Liver (tissue), 9 donors: Measurements from ENCODE around the gene ETS2. TPM values are rescaled to one million over a fixed set of nuclear protein-coding genes. Genes with fewer than 3 reads are reported as not detected.

Experiments
- DNase-seq: peaks from one replicate; pipeline ENCODE4 v3.0.0-alpha.2; 2017; ENCODE audit warnings: low spot score
- H3K27ac ChIP-seq, 2 donors: one replicate each; pipeline ENCODE4 v1.7.0; 2013; ENCODE audit warnings: inconsistent platforms in 2 of 2, low read length in 2 of 2, control low read depth in 1 of 2, low read depth in 1 of 2, mild to moderate bottlenecking in 1 of 2
- H3K27me3 ChIP-seq, 4 donors: one replicate each; pipeline versions ENCODE4 v1.6.1 to v1.7.0; 2013; ENCODE audit warnings: low read length in 3 of 4, inconsistent platforms in 1 of 4, mild to moderate bottlenecking in 1 of 4, moderate library complexity in 1 of 4; ENCODE audit not compliant: control insufficient read depth in 4 of 4, insufficient read depth in 4 of 4
- H3K36me3 ChIP-seq, 4 donors: one replicate each; pipeline versions ENCODE4 v1.6.1 to v1.7.0; 2013; ENCODE audit warnings: low read length in 3 of 4, mild to moderate bottlenecking in 3 of 4, low read depth in 1 of 4, moderate library complexity in 1 of 4; ENCODE audit not compliant: control insufficient read depth in 4 of 4, insufficient read depth in 3 of 4
- H3K4me1 ChIP-seq, 4 donors: one replicate each; pipeline versions ENCODE4 v1.6.1 to v1.7.0; 2013; ENCODE audit warnings: low read length in 3 of 4, mild to moderate bottlenecking in 3 of 4, moderate library complexity in 1 of 4; ENCODE audit not compliant: control insufficient read depth in 4 of 4, insufficient read depth in 4 of 4
- H3K4me3 ChIP-seq, 3 donors: one replicate each; pipeline versions ENCODE4 v1.6.1 to v1.7.0; 2013; ENCODE audit warnings: low read length in 3 of 3, control low read depth in 1 of 3, low read depth in 1 of 3, mild to moderate bottlenecking in 1 of 3
- H3K9ac ChIP-seq, 2 donors: one replicate each; pipeline ENCODE4 v1.7.0; 2013; ENCODE audit warnings: low read length in 2 of 2, mild to moderate bottlenecking in 2 of 2, moderate library complexity in 2 of 2, control low read depth in 1 of 2, low read depth in 1 of 2
- H3K9me3 ChIP-seq, 4 donors: one replicate each; pipeline versions ENCODE4 v1.6.1 to v1.7.0; 2013; ENCODE audit warnings: low read length in 3 of 4; ENCODE audit not compliant: control insufficient read depth in 4 of 4
- CTCF ChIP-seq: fragments of 150-350 bp; IDR thresholded peaks from 2 replicates; pipeline ENCODE4 v1.5.1; 2017; ENCODE audit warnings: improper control_type of control experiment, low read depth, low read length; ENCODE audit not compliant: missing input control
- EGR1 ChIP-seq, 2 donors: IDR thresholded peaks; 2 replicates each; pipeline ENCODE4 v1.6.1; 2016 to 2018; ENCODE audit warnings: antibody characterized with exemption in 2 of 2, low read depth in 2 of 2
- FOXA1 ChIP-seq: IDR thresholded peaks from 2 replicates; pipeline ENCODE4 v1.6.1; 2016; ENCODE audit warnings: antibody characterized with exemption
- FOXA2 ChIP-seq: IDR thresholded peaks from 2 replicates; pipeline ENCODE4 v1.6.1; 2016; ENCODE audit warnings: antibody characterized with exemption
- GABPA ChIP-seq, 2 donors: IDR thresholded peaks in 1 of 2; conservative IDR thresholded peaks in 1 of 2; 2 replicates each; pipeline ENCODE4 v1.6.1; 2016; ENCODE audit warnings: antibody characterized with exemption in 2 of 2, mild to moderate bottlenecking in 1 of 2, moderate library complexity in 1 of 2
- HNF4A ChIP-seq, 2 donors: conservative IDR thresholded peaks; 2 replicates each; pipeline ENCODE4 v1.6.1; 2016; ENCODE audit warnings: antibody characterized with exemption in 2 of 2, mild to moderate bottlenecking in 2 of 2
- HNF4G ChIP-seq: IDR thresholded peaks from 2 replicates; pipeline ENCODE4 v1.6.1; 2016; ENCODE audit warnings: antibody characterized with exemption
- JUND ChIP-seq, 2 donors: IDR thresholded peaks; 2 replicates each; pipeline ENCODE4 v1.6.1; 2016; ENCODE audit warnings: antibody characterized with exemption in 2 of 2
- MAX ChIP-seq: IDR thresholded peaks from 2 replicates; pipeline ENCODE4 v1.6.1; 2016; ENCODE audit warnings: antibody characterized with exemption
- NR2F2 ChIP-seq: IDR thresholded peaks from 2 replicates; pipeline ENCODE4 v1.6.1; 2016; ENCODE audit warnings: antibody characterized with exemption
- RAD21 ChIP-seq, 2 donors: IDR thresholded peaks; 2 replicates each; pipeline ENCODE4 v1.6.1; 2016; ENCODE audit warnings: antibody characterized with exemption in 2 of 2, mild to moderate bottlenecking in 2 of 2
- REST ChIP-seq: IDR thresholded peaks from 2 replicates; pipeline ENCODE4 v1.6.1; 2016; ENCODE audit warnings: antibody characterized with exemption, mild to moderate bottlenecking
- RXRA ChIP-seq, 2 donors: IDR thresholded peaks; 2 replicates each; pipeline ENCODE4 v1.6.1; 2017 to 2018; ENCODE audit warnings: antibody characterized with exemption in 2 of 2, mild to moderate bottlenecking in 1 of 2
- SP1 ChIP-seq: IDR thresholded peaks from 2 replicates; pipeline ENCODE4 v1.6.1; 2018; ENCODE audit warnings: antibody characterized with exemption, mild to moderate bottlenecking
- TAF1 ChIP-seq: conservative IDR thresholded peaks from 2 replicates; pipeline ENCODE4 v1.6.1; 2016; ENCODE audit warnings: antibody characterized with exemption, mild to moderate bottlenecking
- YY1 ChIP-seq: IDR thresholded peaks from 2 replicates; pipeline ENCODE4 v1.6.1; 2016; ENCODE audit warnings: antibody characterized with exemption, mild to moderate bottlenecking
- WGBS: extraction: QIAGEN DNeasy Blood & Tissue Kit; methylation state at CpG from one replicate; pipeline ENCODE4 v1.1.7; 2013; 5-methylcytosine and 5-hydroxymethylcytosine counted together
- polyA plus RNA-seq, 2 donors: library from polyadenylated mRNA; stranded (reverse) in 1 of 2; unstranded in 1 of 2; fragments of 200-250 nt in 1 of 2; fragments of >200 nt in 1 of 2; fragmentation: Nextera tagmentation in 1 of 2; extraction: Ambion mirVana in 1 of 2; gene quantifications; one replicate each; pipeline versions ENCODE4 v1.2.1 to v1.2.3, GENCODE V29; 2013 to 2015
- total RNA-seq, 2 donors: library from RNA; depleted of rRNA; stranded (reverse); fragments of >200 nt; gene quantifications; one replicate each; pipeline ENCODE4 v1.2.3, GENCODE V29; 2014
- TF ChIP-seq, protein P1 (sequence below): IDR thresholded peaks from 2 replicates; pipeline ENCODE4 v1.6.1; 2016; ENCODE audit warnings: antibody characterized with exemption
- TF ChIP-seq, protein P2 (sequence below): IDR thresholded peaks from 2 replicates; pipeline ENCODE4 v1.6.1; 2016; ENCODE audit warnings: antibody characterized with exemption
- donor health status: healthy.
- donor health status: healthy.
- donor health status: healthy.
- donor health status: healthy.
- donor health status: healthy.

The ETS2 gene
- total and polyA plus RNA-seq, 4 donors = 20.2 to 90.7 (median 41.8) TPM

DNA sequence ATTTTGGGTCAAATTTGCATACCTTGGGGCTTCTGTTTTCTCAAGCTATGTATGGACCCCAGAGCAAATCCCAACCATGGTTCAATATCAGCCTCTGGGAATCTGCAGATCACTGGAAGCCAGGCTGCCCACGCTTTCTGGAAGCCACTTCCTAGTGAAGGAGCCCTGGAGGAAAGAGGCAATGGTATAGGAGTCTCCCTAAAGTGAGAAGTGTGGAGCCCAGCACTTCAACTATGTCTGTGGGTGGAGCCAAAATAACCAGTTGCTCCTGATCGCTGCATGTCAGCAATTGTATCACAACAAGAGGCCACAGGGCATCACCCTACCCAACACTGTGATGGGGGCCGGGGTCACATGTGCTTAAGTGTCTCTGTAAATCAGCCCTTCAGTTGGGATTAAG, 26.9 kb downstream of the ETS2 start:
- H3K4me3 ChIP-seq = no peak overlapping the region
- H3K9me3 ChIP-seq = peaks cover 0 to 3% (median 0%) of the 10 kb centered on the region in 4 donors
- no peaks in the 10 kb centered on the region for H3K36me3 ChIP-seq
- peaks cover 0 to 11% (median 2%) of the 10 kb centered on the region in 4 donors for H3K4me1 ChIP-seq
- H3K27ac ChIP-seq = peak overlapping the region in 1 of 2 donors; percentile 80
- TF ChIP-seq, protein P1, sequence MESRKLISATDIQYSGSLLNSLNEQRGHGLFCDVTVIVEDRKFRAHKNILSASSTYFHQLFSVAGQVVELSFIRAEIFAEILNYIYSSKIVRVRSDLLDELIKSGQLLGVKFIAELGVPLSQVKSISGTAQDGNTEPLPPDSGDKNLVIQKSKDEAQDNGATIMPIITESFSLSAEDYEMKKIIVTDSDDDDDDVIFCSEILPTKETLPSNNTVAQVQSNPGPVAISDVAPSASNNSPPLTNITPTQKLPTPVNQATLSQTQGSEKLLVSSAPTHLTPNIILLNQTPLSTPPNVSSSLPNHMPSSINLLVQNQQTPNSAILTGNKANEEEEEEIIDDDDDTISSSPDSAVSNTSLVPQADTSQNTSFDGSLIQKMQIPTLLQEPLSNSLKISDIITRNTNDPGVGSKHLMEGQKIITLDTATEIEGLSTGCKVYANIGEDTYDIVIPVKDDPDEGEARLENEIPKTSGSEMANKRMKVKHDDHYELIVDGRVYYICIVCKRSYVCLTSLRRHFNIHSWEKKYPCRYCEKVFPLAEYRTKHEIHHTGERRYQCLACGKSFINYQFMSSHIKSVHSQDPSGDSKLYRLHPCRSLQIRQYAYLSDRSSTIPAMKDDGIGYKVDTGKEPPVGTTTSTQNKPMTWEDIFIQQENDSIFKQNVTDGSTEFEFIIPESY = no peak
- TF ChIP-seq, protein P2, sequence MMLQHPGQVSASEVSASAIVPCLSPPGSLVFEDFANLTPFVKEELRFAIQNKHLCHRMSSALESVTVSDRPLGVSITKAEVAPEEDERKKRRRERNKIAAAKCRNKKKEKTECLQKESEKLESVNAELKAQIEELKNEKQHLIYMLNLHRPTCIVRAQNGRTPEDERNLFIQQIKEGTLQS = no peak
- TF ChIP-seq TAF1 (no peak), RAD21 (IDR thresholded peaks at IDR 0.05) (no peak), REST (no peak), EGR1 (IDR thresholded peaks at IDR 0.05; ENCODE audit: low read depth in 2 of 2) (no peak), HNF4A (conservative IDR thresholded peaks at IDR 0.05) (no peak), HNF4G (no peak), GABPA (IDR thresholded peaks at IDR 0.05 in 1 of 2, conservative IDR thresholded peaks at IDR 0.05 in 1 of 2) (no peak), FOXA2 (no peak), CTCF (no peak), NR2F2 (no peak), FOXA1 (no peak), SP1 (no peak), MAX (no peak), RXRA (IDR thresholded peaks at IDR 0.05) (no peak), YY1 (no peak), JUND (IDR thresholded peaks at IDR 0.05) (no peak)
- H3K27me3 ChIP-seq = no peaks in the 10 kb centered on the region
- 93% methylated on average over 3 of the region's 3 CpGs for WGBS
- H3K9ac ChIP-seq = no peak overlapping the region
- DNase-seq = no peak
